NCI-H2227 (cell line): ENCODE results near the gene MAPK12.
"Not testable (repeated sequence)": the region's sequence is repeated elsewhere in the genome, so short reads cannot be mapped to it uniquely, and the experiment has no call there.

ENCODE experiments used
- DNase-seq: peaks from one replicate; lab custom pipeline; 2025; ENCODE audit not compliant: unreplicated experiment; lab: John Stamatoyannopoulos, UW

MAPK12 gene

GRCh38 chr22:50282361-50283155 is 21.1 kb upstream of the MAPK12 start:
- no peak for DNase-seq

- no peak for DNase-seq
Measured at GRCh38 chr22:50281957-50282356, 20.5 kb upstream of the MAPK12 start.

- DNase-seq, result no peak
Measured at GRCh38 chr22:50281384-50281760, 19.9 kb upstream of the MAPK12 start.

- no peak for DNase-seq
Measured at GRCh38 chr22:50280708-50281383, 19.4 kb upstream of the MAPK12 start.

- DNase-seq, result no peak
Measured at GRCh38 chr22:50280022-50280707, 18.7 kb upstream of the MAPK12 start.

GRCh38 chr22:50278956-50279619 is 17.6 kb upstream of the MAPK12 start:
- no peak for DNase-seq

- no peak for DNase-seq
Measured at GRCh38 chr22:50278461-50278860, 17.0 kb upstream of the MAPK12 start.

- no peak for DNase-seq
Measured at GRCh38 chr22:50277761-50278160, 16.3 kb upstream of the MAPK12 start.

- peak; percentile 28 for DNase-seq
Measured at GRCh38 chr22:50276143-50276542, 14.7 kb upstream of the MAPK12 start.

- no peak for DNase-seq
Measured at GRCh38 chr22:50275181-50276055, 13.9 kb upstream of the MAPK12 start.

GRCh38 chr22:50274771-50275170 is 13.3 kb upstream of the MAPK12 start:
- no peak for DNase-seq

- DNase-seq, result peak; percentile 53
Measured at GRCh38 chr22:50274311-50274710, 12.8 kb upstream of the MAPK12 start.

GRCh38 chr22:50273781-50274180 is 12.3 kb upstream of the MAPK12 start:
- DNase-seq, result not testable (repeated sequence)

- DNase-seq, result not testable (repeated sequence)
Measured at GRCh38 chr22:50273352-50273751, 11.9 kb upstream of the MAPK12 start.

- DNase-seq, result peak; percentile 46
Measured at GRCh38 chr22:50272044-50272802, 10.7 kb upstream of the MAPK12 start.

- peak; percentile 87 for DNase-seq
Measured at GRCh38 chr22:50271519-50271970, 10.1 kb upstream of the MAPK12 start.

- no peak for DNase-seq
Measured at GRCh38 chr22:50270666-50271394, 9.3 kb upstream of the MAPK12 start.

GRCh38 chr22:50269970-50270665 is 8.6 kb upstream of the MAPK12 start, which contains the start of gene MAPK11:
MAPK11 (minus strand) TSS chr22:50270380; CDS start chr22:50270292, 88 bp downstream.
- DNase-seq, result peak; percentile 80
